ENCODE measurements around the gene PHACTR2.
"Not testable (repeated sequence)": the region's sequence is repeated elsewhere in the genome, so short reads cannot be mapped to it uniquely, and the experiment has no call there.

Gene PHACTR2

GRCh38 chr6:143677891-143678791, at the start of gene PHACTR2:
TSS of gene PHACTR2 (plus strand) at chr6:143677965. CDS start at chr6:143678164, 199 bp downstream.
- no peaks in the 10 kb centered on the region for H3K9me3 ChIP-seq (replicated peaks; ENCODE audit: insufficient read depth, low read length)
- TF ChIP-seq, protein P1, sequence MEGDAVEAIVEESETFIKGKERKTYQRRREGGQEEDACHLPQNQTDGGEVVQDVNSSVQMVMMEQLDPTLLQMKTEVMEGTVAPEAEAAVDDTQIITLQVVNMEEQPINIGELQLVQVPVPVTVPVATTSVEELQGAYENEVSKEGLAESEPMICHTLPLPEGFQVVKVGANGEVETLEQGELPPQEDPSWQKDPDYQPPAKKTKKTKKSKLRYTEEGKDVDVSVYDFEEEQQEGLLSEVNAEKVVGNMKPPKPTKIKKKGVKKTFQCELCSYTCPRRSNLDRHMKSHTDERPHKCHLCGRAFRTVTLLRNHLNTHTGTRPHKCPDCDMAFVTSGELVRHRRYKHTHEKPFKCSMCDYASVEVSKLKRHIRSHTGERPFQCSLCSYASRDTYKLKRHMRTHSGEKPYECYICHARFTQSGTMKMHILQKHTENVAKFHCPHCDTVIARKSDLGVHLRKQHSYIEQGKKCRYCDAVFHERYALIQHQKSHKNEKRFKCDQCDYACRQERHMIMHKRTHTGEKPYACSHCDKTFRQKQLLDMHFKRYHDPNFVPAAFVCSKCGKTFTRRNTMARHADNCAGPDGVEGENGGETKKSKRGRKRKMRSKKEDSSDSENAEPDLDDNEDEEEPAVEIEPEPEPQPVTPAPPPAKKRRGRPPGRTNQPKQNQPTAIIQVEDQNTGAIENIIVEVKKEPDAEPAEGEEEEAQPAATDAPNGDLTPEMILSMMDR (IDR thresholded peaks at IDR 0.05; ENCODE audit: low read length) = no peak
- TF ChIP-seq EZH2 (optimal IDR thresholded peaks at IDR 0.05; ENCODE audit: low read depth, low read length) (no peak), EZH2phosphoT487 (IDR thresholded peaks at IDR 0.05; ENCODE audit: low read length) (no peak)
- H3K27me3 ChIP-seq (replicated peaks; ENCODE audit: insufficient read depth, low read length) = no peaks in the 10 kb centered on the region
- no peaks in the 10 kb centered on the region for H3K36me3 ChIP-seq (replicated peaks; ENCODE audit: insufficient read depth, low read length)
- no peak within 1 kb of the TSS for H3K27ac ChIP-seq (ENCODE audit: low read length)
- no peak within 1 kb of the TSS for H2AFZ ChIP-seq (ENCODE audit: low read length)
- no peak within 1 kb of the TSS for H3K9ac ChIP-seq (ENCODE audit: low read length)
- DNase-seq = no peak
- no peak within 1 kb of the TSS for H3K4me3 ChIP-seq (ENCODE audit: low read length)
- no peaks in the 10 kb centered on the region for H3F3A ChIP-seq (ENCODE audit: insufficient read depth, low read length)
- no peak within 1 kb of the TSS for H3K4me2 ChIP-seq (ENCODE audit: low read depth, low read length)
- no peaks in the 10 kb centered on the region for H3K79me2 ChIP-seq (ENCODE audit: low read length)
- H3K9me2 ChIP-seq (replicated peaks; ENCODE audit: insufficient read depth, low read length) = no peaks in the 10 kb centered on the region
- H3K4me1 ChIP-seq (ENCODE audit: low read length) = no peaks in the 10 kb centered on the region
- no peaks in the 10 kb centered on the region for H4K20me1 ChIP-seq (ENCODE audit: insufficient read depth, low read length)

DNA sequence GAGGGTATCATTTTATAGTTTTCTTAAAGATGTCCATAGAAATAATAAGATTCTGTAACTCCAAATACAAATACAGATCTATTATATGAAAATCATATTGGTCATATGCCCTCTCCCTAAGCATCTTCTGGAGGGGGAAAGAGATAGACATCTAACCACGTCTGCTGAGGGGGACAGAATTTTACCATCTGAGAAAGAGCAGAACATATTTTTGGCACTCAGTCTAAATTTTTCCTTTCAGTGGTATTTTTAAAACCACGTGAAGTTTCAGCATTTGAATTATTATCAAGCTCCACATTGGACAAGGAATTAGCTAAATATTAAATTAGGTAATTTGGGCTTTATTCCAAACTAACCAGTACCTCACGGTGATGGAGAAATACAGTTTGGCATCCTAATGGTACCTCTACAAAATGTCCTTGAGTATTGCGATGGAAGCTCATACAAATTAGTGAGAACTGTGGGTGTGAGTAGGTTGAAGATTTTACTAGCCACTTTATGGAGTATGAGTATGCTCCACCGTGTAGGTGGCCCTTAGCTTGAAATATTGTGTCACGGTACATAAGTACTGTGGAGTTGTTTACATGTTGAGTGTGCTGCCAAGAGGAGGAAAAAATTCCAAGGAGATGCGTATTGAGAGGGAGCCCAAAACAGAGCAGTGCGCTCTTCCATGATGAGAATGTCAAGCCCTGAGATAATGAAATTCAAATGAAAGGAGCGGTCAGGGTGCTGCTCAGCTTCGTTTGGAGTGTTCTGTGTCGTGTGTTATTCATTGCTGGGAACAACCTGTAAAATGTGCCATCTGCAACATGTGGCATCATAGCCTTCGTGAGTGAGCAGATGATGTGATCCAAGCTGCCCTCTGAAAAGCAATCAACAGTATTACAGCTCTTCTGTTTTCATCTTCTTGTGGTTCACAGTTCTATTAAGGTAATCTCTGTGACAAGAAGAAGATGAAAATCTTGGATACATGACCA, 48.4 kb upstream of the PHACTR2 start:
- Histone ChIP-seq H3K4me3 (ENCODE audit: low read length) (no peak overlapping the region), H3K36me3 (replicated peaks; ENCODE audit: insufficient read depth, low read length) (no peaks in the 10 kb centered on the region), H3K9me2 (replicated peaks; ENCODE audit: insufficient read depth, low read length) (no peaks in the 10 kb centered on the region), H3K4me2 (ENCODE audit: low read depth, low read length) (no peak overlapping the region), H3K27ac (ENCODE audit: low read length) (no peak overlapping the region), H3F3A (ENCODE audit: insufficient read depth, low read length) (no peaks in the 10 kb centered on the region), H3K79me2 (ENCODE audit: low read length) (no peaks in the 10 kb centered on the region), H3K9me3 (replicated peaks; ENCODE audit: insufficient read depth, low read length) (no peaks in the 10 kb centered on the region), H4K20me1 (ENCODE audit: insufficient read depth, low read length) (no peaks in the 10 kb centered on the region), H3K9ac (ENCODE audit: low read length) (no peak overlapping the region), H2AFZ (ENCODE audit: low read length) (no peak overlapping the region), H3K4me1 (ENCODE audit: low read length) (peaks cover 3% of the 10 kb centered on the region; the same call in 1 of the 2 replicates), H3K27me3 (replicated peaks; ENCODE audit: insufficient read depth, low read length) (no peaks in the 10 kb centered on the region)
- no peak for DNase-seq
- TF ChIP-seq, protein P1 (IDR thresholded peaks at IDR 0.05; ENCODE audit: low read length) = no peak
- TF ChIP-seq EZH2phosphoT487 (IDR thresholded peaks at IDR 0.05; ENCODE audit: low read length) (no peak), EZH2 (optimal IDR thresholded peaks at IDR 0.05; ENCODE audit: low read depth, low read length) (no peak)

GRCh38 chr6:143631196-143631595, 46.6 kb upstream of the PHACTR2 start:
- not testable (repeated sequence) for H3K9ac ChIP-seq (ENCODE audit: low read length); H3K27me3 ChIP-seq (replicated peaks; ENCODE audit: insufficient read depth, low read length); H3K9me2 ChIP-seq (replicated peaks; ENCODE audit: insufficient read depth, low read length); H3K4me3 ChIP-seq (ENCODE audit: low read length); H3K4me2 ChIP-seq (ENCODE audit: low read depth, low read length); H3F3A ChIP-seq (ENCODE audit: insufficient read depth, low read length); H3K79me2 ChIP-seq (ENCODE audit: low read length); H3K9me3 ChIP-seq (replicated peaks; ENCODE audit: insufficient read depth, low read length); H4K20me1 ChIP-seq (ENCODE audit: insufficient read depth, low read length); H3K36me3 ChIP-seq (replicated peaks; ENCODE audit: insufficient read depth, low read length); DNase-seq; H2AFZ ChIP-seq (ENCODE audit: low read length); H3K4me1 ChIP-seq (ENCODE audit: low read length); H3K27ac ChIP-seq (ENCODE audit: low read length)

Data from MM.1S (cell line).